ENCODE results near the gene TOMM70.

The TOMM70 gene

DNA sequence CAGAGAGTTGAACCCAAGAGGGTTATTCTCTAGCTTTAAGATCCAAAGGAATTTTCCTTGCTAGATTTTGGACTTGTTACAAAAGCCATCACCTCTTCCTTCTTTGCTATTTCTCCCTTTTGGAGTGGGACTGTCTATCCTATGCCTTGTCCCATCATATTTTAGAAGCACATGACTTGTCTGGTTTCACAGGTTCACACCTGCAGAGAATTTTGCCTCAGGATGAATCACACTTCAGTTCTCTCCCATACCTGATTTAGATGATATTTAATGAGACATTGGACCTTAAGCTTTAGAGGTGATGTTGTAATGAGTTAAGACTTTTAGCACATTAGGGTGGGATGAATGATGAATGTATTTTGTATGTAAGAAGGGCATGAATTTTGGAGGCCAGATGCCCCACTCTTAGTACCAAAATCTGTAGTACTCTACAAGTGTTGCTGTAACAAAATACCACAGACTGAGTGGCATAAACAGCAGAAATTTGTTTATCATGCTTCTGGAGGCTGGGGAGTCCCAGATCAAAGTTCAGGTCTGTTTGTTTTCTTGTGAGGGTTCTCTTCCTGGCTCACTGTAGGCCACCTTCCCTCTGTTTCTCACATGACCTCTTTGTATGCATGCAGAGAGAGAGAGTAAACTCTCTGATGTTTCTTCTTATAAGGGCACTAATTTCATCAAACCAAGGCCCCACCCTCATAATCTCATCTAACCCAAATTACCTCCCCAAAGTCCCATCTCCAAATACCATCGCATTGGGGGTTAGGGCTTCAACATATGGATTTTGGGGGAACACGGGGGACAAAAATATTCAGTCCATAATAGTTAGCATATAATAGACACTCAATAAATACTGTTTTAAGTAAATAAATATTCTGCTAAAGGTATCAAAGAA, 10.4 kb upstream of the TOMM70 start:
- no peak for DNase-seq (ENCODE audit: low read depth, low spot score)

DNA sequence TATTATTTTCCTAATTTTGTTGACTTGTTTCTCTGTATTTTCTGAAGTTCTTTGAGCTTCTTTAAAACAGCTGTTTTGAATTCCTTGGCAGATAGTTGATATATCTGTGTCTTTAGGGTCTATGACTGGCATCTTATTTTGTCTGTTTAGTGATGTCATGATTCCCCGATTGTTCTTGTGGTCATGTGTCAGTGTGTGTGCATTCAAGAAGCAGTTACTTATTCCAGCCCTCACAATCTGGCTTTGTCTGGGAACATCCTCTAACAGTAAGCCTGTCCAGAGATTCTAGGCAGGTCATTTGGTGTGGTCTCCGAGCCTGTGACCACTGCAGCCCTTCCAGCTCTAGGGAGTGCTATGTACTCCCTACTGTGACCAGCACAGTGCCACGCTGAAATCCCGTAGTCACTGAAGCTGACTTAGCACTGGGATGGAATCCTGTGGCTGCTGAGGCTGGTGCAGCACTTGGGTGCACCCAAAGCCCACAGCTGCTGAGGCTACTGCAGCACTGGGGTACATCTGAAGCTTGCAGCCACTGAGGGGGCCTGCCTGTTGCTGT, 7.2 kb upstream of the TOMM70 start:
- no peak for DNase-seq (ENCODE audit: low read depth, low spot score)

DNA sequence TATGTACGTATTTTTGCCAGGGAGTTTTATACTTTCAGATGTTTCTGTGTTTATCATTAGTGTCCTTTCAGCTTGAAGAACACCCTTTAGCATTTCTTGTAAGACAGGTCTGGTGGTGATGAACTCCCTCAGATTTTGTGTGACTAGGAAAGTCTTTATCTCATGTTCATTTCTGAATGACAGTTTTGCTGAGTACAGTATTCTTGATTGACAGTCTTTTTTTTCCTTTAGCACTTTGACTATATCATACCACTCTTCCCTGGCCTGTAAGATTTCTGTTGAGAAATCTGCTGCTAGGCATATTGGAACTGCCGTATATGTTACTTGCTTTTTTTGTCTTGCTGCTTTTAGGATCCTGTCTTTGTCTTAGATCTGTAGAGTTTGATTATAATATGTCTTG, 6.3 kb upstream of the TOMM70 start:
- no peak for DNase-seq (ENCODE audit: low read depth, low spot score)

DNA sequence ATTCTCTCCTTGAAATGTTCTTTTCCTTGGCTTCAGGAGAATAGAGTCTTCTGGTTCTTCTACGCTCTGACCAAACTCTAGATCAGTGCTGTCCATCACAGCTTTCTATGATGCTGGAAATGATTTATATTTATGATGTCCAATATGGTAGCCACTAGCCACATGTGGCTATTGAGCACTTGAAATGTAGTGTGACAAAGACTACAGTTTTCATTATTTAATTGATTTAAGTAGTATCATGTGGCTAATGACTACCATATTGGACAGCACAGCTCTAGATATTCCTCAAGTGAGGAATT, 3.3 kb upstream of the TOMM70 start:
- DNase-seq (ENCODE audit: low read depth, low spot score) = no peak

DNA sequence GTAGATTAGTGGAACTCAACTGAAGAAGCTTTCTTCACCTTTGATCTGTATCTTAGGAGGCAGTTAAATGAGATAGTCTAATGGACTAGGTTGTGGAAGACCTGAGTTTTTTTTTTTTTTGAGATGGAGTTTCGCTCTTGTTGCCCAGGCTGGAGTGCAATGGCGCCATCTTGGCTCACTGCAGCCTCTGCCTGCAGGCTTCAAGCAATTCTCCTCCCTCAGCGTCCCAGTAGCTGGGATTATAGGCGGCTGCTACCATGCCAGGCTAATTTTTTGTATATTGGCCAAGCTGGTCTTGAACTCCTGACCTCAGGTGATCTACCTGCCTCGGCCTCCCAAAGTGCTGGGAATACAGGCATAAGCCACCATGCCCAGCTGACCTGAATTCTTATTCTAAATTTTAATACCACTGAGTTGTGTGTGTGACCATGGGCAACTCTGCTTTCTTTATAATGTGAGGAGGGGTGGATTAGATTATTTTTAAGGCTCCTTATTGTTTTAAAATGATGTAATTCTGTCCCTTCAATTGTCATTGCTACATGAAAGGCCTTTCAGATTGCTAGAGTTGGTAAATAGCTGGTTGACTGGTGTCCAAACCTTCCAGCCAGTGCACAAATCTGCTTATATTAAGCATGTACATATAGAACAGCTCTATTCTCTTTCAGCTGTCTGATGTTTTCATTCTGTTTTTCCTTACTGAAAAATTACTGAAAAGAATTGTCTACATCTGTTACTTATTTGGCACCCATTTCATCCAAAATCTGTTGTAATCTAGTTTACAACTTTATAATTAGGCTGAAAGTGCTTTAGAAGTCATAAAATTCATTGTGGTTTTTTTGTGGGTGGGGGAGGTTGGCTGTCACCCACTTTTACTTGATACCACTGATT, 2.7 kb upstream of the TOMM70 start:
- DNase-seq (ENCODE audit: low read depth, low spot score) = no peak

DNA sequence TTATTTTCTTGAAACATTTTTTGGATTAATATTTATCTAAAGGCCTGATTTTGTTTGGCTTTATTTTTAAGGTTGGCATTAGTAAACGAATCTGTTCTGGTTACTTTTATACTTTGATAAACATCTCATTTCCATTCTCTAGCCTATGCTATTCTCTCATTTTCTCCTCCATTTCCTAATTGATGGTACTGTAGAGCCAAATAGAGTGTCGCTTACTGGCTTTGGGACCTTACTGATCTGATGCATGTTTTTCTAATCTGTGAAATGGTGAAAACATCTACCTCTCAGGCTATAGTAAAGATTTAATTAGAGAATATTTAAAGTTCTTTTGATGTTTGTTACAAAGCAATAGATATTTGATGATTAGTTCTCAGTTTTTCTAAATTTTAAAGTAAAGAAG, 2.0 kb upstream of the TOMM70 start:
- DNase-seq (ENCODE audit: low read depth, low spot score) = no peak

DNA sequence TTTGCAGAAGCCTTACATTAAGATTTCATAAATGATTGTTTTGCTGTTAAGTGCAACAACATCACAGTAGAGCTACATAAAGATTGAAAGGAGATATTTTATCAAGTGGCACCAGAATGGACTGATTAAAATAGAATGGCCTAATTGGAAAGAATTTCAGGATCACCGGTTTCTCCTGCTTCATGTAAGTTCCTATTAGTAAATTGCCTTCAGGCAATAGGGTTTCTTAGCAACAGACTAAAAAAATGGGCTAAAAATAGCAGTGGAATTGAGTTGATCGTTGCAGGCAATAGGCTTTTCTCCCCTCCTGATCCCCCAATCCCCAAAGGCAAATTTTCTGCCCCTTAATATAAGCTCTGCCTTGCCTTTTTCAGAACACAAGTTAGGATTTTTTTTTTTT, 1.4 kb upstream of the TOMM70 start:
- peak; percentile 39 for DNase-seq (ENCODE audit: low read depth, low spot score)

DNA sequence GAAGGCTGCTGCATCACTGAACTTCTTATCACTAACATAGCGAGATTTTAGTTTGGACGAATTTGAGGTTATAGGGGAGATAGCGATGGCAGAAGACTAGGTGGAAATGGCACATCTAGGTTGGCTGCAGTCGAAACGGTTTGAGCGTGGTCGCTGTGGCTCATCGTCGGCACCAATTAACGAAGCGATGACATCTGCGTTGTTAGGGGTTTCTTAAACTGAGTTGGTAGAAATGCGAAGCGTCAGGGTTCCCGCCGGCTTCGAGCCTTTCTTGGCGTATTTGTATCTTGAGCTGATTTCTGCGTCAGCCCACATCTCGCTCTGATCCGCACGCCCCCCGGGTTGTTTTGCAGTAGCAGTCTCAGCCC, 769 bp upstream of the TOMM70 start:
- DNase-seq (ENCODE audit: low read depth, low spot score) = no peak

DNA sequence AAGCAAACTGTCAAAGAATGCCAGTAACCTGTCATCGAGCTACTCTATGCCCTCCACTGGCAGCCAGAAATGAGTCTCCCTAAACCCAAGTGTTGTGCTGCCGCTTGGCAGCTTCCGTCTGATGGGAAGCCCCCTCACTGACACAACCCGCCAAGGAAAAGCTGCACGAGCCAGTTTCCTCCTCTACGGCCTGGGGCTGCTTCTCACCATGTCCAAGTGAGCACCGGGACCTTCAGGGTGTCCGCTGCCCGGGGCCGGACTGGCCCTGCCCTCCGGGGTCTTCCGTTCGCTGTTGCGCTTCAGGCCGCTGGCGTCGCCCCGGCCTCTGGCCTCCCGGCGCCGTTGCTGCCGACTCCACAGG, 490 bp downstream of the TOMM70 start:
- DNase-seq (ENCODE audit: low read depth, low spot score) = no peak

DNA sequence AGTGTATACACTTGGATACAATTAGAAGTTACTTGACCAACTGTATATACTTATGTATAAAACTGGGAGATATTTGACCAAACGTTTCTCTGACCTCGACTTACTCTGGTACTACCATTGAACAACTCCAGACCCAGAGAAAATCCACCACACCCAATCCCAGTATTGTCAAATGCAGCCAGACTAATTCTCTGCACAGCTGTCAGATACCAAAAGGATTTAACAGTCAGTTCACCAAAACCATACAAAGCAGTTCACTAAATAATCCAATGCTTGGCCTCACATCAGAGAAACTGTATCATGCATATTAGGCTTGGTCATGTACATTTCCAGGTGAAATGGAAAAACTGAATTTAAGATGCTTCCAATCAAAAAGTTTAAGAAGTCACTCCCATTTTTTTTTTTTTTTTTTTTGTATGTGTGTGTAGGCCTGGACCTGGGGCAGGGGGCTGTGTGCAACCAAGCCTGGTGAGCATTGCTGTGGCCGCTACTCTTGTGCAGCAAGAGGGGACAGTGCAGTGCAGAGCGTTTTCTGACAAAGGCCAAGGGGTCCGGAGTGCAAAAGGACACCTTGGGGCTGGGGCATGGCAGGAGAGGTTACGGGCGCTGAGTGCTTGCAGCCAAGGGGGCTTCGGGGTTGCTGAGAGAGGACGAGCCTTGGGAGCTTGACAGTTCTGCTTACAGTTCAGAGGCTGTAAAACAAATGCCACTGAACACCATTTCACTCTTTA, 1.4 kb downstream of the TOMM70 start:
- DNase-seq (ENCODE audit: low read depth, low spot score) = no peak

DNA sequence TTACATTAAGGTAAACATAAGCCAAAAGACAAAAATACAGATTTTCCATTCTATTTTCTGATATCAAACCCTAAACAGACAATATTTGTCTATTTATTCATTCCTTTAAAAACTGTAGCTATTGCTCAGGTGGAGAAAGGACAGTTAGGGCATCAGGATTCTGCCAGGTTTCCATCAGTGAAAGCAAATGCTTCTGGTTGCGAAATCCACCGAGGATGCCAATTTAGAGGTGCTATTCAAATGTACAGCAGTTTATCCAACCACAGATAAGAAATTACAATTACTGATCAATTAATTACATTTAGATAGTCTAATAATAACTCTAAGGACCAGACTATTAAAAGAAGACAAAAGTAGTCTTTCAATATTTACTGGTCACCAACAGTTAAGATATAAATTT, 3.9 kb downstream of the TOMM70 start:
- no peak for DNase-seq (ENCODE audit: low read depth, low spot score)

DNA sequence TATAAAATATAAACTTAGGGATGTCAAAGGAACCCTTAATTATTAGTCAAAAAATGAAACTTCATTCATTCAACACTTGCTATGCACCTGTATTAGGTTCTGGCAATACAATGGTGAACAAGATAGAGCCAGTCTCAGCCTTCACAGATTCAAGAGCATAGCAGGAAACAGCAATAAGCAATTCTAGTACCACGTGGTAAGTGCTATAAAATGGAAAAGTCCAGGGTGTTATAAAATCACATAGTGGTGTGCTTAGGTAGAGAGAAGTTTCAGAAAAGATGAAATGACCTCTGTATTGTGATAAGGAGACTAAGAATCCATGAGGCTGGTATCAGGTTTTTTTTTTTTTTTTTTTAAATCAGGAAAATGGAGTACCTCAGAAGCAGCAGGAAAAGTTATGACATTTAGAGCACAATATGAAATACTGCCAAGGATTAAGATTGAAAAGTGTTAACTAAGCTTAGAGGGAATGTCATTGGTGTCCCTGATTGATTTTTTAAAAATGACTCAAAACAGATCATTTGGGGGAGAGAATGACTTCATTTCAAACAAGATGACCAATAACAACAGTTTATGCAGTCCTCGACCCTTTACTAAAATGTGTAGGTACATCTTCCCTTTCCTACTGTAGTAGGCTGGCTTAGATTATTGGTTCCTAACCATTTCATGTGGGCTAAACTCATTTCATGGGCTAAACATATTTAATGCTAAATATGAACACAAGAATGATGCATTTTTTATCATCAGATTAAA, 5.0 kb downstream of the TOMM70 start:
- no peak for DNase-seq (ENCODE audit: low read depth, low spot score)

DNA sequence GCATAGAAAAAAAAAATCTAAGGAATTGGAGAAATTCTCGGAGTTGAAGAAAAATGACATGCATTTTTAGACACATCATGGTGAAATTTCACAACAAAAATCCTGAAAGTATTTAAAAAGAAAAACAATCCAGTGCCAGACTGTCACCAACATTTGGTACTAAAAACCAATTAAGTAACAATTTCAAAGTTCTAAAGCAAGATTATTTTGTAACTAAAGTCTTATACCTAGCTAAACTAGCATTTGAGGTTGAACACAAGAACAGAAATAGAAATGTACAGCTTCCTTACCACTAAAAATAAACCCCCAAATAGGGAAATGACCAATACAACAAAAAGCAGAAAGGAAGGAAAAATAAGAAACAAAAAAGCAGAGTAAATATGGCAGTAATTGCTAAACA, 11.9 kb downstream of the TOMM70 start:
- DNase-seq (ENCODE audit: low read depth, low spot score) = no peak

DNA sequence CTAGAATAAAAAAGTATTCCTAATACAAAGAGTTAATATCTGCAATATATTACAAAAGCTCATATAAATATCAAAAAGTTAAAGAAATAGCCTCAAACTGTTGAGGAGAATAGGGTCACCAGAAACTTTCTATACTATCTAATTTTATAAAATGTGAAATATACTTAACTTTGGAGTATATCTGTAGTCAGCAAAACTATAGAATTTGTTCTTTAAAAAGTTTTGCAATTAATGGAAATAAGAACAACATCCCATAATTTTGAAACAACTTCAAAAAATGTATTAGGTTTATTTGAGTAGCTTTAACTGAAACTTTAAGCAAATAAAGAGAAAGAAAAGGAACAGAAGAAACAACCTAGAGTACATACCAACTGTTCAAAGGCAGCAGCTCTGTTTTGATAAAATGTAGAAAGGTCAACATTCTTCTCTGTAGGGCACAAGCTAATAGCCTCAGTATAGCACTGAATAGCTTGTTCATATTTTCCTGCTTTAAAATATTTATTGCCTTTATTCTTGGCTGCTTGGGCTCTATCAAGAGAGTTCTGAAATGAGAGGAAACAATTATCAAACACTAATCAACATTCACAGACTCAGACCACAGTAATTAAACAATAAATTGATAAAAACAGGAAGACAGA, 14.3 kb downstream of the TOMM70 start:
- peak; percentile 34 for DNase-seq (ENCODE audit: low read depth, low spot score)

DNA sequence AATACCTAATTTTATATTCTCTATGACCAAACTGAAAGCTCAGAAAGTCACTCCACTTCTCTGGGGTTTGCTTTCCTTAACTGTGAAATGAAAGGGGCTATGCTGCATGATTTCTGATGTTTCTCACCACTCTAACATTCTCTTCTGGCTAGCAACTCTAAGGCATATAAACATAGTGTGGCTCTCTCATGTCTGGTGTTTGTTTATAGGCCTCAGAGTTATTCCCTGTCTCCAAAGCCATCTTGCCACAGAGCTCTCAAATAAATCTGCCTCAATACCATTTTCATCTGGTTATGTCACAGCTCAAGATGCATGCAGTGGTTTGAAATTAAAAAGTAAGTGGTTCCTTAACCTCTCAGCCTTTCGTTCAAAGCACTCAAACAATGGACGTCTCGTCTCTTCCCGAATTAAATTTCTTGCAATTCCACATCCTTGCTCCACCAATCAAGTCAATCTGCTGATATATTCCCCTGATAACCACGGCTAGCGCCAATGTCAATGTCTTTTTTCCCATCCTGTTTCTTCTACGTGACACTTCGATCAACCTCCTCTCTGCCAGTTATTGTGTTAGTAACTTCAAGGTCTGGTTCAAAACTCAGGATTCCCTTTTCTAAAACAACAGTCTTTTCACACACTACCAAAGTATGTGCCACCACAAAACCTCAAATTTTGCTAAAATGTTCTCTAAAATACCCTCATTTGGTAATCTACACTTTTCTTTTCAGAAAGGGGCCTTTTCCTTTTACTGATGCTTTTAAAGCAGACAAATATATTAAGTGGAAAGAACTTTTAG, 16.0 kb downstream of the TOMM70 start:
- DNase-seq (ENCODE audit: low read depth, low spot score) = peak; percentile 54

DNA sequence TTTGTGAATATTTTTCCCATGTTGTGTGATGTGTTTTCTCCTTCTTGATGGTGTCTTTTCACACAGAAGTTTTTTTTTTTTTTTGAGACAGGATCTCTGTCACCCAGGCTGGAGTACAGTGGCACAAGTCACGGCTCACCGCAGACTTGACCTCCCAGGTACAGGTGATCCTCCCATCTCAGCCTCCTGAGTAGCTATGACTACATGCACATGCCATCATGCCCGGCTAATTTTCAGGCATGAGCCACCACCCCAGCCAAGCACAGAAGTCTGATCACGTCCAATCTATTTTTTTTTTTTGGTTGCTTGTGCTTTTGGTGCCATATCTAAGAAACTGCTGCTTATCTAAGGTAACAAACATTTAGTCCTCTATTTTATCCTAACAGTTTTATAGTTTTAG, 24.6 kb downstream of the TOMM70 start:
- no peak for DNase-seq (ENCODE audit: low read depth, low spot score)

DNA sequence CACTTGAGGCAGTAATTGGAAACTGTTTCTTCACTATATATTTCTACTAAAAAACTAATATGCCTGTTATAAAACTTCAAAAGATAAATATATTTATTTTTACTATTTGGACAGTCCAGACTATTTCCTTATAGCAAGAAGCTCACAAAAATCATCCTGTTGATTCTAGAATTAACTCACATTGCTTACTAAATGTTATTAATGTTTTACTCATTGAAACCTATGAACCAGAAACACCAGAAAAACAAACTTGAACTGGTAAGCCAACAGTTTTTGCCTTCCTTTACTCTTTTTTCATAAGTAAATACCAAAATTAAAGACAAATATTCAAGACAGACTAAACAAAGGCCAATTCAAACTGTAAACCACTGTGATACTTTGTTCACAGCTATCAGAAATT, 26.4 kb downstream of the TOMM70 start:
- DNase-seq (ENCODE audit: low read depth, low spot score) = no peak

DNA sequence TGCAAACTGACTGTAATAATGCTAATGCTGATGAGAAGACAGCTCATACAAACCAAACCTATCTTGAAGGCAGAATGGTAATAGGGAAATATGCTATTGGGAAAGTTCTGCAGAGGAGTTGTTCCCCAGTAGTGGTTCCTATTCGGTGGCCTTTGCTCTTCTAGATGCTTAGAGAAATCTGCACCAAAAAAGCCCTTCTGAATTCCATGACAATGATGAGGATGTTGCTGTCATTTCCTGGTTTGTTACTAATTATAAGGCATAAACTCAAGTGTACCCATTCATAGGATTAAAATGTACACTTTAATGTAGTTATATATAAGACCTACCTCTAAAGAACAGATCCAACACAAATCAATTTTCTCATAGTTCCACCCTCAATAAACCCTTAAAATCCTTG, 30.1 kb downstream of the TOMM70 start:
- no peak for DNase-seq (ENCODE audit: low read depth, low spot score)

DNA sequence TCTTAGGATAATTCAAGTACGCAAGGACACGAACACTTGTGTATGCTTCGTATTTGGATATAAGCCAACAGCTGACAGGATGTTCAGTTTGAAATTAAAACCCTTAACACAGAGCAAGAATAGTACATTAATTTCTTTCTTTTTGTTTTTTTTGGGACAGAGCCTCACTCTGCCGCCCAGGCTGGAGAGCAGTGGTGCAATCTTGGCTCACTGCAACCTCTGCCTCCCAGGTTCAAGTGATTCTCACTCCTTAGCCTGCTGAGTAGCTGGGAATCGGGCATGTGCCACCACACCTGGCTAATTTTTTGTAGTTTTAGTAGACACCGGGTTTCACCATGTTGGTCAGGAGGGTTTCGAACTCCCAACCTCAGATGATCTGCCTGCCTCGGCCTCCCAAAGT, 32.4 kb downstream of the TOMM70 start:
- no peak for DNase-seq (ENCODE audit: low read depth, low spot score)

DNA sequence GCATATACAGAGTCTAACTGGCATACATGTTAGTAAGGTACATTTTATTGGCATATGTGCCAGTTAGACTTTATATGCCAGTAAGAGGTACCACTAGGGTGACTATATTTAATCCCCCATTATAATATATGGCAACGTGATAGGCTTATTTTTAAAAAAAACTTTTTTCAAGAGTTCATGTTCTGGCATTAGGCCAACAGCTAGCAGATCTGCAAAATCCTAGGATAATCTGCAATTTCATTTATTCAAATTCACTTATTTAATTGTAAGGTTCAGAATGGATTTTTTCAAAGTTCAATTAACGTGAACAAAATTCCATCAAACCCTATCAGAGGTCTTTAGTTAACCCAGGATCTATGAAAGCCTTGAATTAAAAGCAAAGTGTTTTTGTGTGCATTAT, 34.5 kb downstream of the TOMM70 start:
- DNase-seq (ENCODE audit: low read depth, low spot score) = no peak
